GM19023 (cell line): Measurements from ENCODE around the gene KIF1B.
"Not testable (repeated sequence)": the region's sequence is repeated elsewhere in the genome, so short reads cannot be mapped to it uniquely, and the experiment has no call there.

Source experiments
- ATAC-seq: cut with Tn5 transposase; IDR thresholded peaks from one replicate; pipeline ENCODE4 v1.9.1; 2021; ENCODE audit warnings: mild to moderate bottlenecking, moderate library complexity; ENCODE audit not compliant: unreplicated experiment

KIF1B gene

GRCh38 chr1:10189659-10190058, 20.7 kb upstream of the KIF1B start:
- ATAC-seq = no peak

GRCh38 chr1:10192263-10192662, 18.1 kb upstream of the KIF1B start:
- no peak for ATAC-seq

GRCh38 chr1:10193288-10193687, 17.1 kb upstream of the KIF1B start:
- ATAC-seq = no peak

- ATAC-seq = no peak
Measured at GRCh38 chr1:10195570-10195969, 14.8 kb upstream of the KIF1B start.

- no peak for ATAC-seq
Measured at GRCh38 chr1:10196976-10197375, 13.4 kb upstream of the KIF1B start.

GRCh38 chr1:10200620-10201019, 9.8 kb upstream of the KIF1B start:
- ATAC-seq = no peak

GRCh38 chr1:10204003-10204642, 6.2 kb upstream of the KIF1B start:
- ATAC-seq = no peak

DNA sequence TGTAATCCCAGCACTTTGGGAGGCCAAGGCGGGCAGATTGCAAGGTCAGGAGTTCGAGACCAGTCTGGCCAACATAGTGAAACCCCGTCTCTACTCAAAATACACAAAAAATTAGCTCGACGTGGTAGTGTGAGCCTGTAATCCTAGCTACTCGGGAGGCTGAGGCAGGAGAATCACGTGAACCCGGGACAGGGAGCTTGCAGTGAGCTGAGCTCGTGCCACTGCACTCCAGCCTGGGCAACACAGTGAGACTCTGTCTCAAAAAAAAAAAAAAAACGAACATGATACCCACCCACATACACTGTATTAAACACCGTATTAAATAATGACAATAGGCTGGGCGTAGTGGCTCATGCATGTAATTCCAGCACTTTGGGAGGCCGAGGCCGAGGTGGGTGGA, 5.2 kb upstream of the KIF1B start:
- not testable (repeated sequence) for ATAC-seq

GRCh38 chr1:10207810-10208209, 2.6 kb upstream of the KIF1B start:
- ATAC-seq = no peak

GRCh38 chr1:10208537-10208936, 1.8 kb upstream of the KIF1B start:
- no peak for ATAC-seq

GRCh38 chr1:10209590-10209904, 823 bp upstream of the KIF1B start:
- no peak for ATAC-seq

DNA sequence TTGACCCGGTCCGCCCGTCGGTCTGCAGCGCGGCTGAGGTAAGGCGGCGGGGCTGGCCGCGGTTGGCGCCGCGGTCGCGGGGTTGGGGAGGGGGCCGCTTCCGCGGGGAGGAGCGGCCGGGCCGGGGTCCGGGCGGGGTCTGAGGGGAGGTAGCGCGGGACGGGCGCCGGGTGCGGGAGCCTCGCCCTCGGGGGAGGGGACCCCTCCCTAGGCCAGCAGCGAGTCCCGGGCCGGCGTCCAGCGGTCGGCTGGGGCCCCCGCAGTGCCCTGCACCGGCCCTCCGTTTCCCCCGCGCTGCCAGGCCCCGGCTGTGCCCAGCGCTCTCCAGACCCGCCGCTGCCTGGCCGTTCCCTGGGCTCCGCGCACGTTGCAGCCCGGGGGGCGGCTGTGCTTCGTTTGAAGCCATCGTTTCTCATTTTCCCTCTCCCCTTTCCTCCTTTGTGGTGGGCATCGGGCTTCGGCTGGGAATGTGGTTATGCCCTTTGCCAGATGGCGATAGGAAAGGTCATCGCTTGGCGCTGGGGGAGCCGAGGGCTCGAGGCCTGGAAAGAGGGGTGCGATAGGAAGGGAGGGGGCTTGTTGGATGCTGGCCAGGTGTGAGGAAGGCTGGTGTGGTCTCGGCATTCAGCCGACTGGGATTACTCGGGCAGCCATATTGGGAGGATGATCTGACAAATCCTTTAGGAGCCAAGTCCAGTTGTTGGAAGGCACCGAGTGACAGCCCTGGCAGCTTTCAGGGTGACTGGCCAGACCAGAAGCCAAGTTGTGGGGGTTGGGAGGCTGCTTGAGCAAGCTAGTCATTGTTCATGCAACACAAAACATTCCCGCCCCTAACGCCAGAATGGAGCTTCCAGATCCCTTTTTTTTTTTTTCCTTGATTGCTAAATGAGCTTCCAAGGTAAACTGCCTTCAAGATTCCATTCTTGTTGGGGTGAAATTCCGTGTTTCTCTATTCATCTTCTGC, 753 bp downstream of the KIF1B start:
- peak; percentile 15 for ATAC-seq

GRCh38 chr1:10211805-10212410, 1.5 kb downstream of the KIF1B start:
- no peak for ATAC-seq

DNA sequence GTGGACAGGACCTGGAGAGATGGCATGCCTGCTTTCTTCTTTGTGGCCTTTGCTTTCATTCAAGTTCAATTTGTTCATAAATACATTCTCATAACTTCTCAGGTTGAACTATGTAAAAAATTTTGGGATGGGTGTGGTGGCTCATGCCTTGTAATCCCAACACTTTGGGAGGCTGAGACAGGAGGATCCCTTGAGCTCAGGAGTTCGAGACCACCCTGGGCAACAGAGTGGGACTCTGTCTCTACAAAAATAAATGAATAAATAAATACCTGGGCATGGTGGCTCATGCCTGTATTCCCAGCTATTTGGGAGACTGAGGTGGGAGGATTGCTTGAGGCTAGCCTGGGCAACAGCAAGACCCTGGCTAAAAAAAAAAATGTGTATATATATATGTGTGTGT, 2.1 kb downstream of the KIF1B start:
- no peak for ATAC-seq

DNA sequence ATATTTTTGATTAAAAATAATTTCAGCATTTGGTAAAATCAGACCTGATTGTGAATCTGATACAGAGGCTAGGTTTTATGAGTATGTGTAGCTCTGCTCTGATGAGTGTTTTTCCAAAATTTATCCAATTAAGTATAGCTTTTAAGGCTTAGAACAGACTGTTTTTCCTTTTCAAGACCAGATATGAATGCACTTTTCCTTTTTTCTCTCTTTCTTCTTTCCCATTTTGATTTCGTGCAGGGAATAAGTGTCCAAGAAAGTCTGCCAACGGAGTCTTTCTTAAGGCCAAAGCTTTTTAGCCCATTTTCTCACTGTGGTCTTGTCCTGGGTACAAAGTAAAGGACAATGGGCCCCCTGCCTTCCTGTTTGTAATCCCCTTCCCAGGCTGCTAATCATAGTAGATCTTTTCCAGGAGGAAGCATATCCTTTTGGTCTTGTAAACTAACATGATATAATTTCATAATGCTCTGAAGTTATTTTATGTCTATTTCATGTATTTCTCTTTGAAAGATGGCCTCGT, 2.9 kb downstream of the KIF1B start:
- ATAC-seq = no peak

- ATAC-seq = no peak
Measured at GRCh38 chr1:10216090-10216749, 5.8 kb downstream of the KIF1B start.

GRCh38 chr1:10217748-10218441, 7.5 kb downstream of the KIF1B start:
- no peak for ATAC-seq

GRCh38 chr1:10220200-10220599, 9.8 kb downstream of the KIF1B start:
- no peak for ATAC-seq

GRCh38 chr1:10220657-10221056, 10.3 kb downstream of the KIF1B start:
- ATAC-seq = not testable (repeated sequence)

GRCh38 chr1:10225573-10225972, 15.2 kb downstream of the KIF1B start:
- ATAC-seq = no peak

DNA sequence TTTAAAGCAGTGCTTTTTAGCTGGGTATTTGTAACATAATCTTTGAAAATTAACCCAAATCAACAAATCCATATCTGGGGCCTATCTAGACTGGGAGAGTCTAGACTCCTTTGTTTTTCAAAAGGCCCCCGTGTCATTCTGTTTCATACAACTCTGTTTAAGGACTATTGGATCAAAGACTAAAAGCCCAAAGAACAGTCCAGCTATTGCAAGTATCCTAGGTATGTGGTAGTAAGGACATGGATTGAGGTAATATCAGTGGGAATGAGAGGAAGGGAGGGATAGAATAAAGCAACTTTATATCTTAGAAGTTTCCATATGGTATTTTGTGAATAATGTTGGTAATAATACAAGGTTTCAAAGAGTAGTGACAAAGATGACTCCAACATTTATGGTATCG, 18.2 kb downstream of the KIF1B start:
- no peak for ATAC-seq
